HFF-Myc (cell line): ENCODE measurements around the gene IRGC.

Experiments
- DNase-seq: peaks from one replicate; pipeline ENCODE4 v3.0.0-alpha.2; 2011; ENCODE audit warnings: low read depth; ENCODE audit errors: extremely low read depth
- H3K4me3 ChIP-seq: replicated peaks from 2 replicates; pipeline ENCODE4 v1.5.1; 2011; ENCODE audit warnings: low read depth, mild to moderate bottlenecking, control low read depth, low read length
- TF ChIP-seq, protein P1 (sequence below): IDR thresholded peaks from 2 replicates; pipeline ENCODE4 v1.5.1; 2012; ENCODE audit warnings: mild to moderate bottlenecking, low read depth, low read length, control low read depth; ENCODE audit errors: missing control alignments

The IRGC gene

DNA sequence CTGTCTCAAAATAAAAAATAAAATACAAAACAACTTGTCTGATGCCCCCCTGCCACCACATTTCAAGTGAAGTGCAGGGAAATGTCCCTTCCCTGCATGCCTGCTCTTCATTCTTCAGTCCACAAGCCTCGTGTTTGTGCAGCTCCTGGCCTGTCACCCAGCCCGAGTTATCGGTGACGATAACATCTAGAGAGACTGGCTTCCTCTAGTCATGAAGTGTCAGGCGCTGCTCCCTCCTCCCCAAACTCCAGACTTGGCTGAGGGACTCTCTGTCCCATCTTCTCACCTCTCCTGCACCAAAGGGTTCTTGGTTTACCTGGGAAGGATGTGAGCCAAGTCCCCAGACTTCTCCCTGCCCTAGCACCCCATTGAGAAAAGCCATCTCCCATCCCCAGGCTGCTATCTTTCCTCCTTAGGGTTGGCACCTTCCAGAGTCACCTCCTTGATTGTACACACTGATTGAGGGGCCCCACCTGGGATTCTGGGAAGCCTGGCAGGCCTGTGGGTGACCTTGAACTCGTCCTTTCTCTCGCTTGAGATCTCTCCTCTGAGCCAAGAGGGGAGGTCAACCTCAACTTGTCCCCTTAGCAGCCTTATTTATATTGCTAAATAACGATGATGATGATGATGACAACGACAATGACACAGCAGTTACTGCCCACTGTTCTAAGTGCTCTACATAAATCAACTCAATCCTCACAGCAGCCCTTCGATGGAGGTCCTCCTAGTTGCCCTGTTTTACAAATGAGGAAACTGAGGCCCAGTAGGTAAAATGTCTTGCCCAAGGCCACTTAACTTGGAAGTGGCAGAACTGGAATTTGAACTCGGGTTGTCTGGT lies 32.8 kb upstream of the IRGC start:
- no peak overlapping the region for H3K4me3 ChIP-seq
- no peak for DNase-seq
- TF ChIP-seq, protein P1, sequence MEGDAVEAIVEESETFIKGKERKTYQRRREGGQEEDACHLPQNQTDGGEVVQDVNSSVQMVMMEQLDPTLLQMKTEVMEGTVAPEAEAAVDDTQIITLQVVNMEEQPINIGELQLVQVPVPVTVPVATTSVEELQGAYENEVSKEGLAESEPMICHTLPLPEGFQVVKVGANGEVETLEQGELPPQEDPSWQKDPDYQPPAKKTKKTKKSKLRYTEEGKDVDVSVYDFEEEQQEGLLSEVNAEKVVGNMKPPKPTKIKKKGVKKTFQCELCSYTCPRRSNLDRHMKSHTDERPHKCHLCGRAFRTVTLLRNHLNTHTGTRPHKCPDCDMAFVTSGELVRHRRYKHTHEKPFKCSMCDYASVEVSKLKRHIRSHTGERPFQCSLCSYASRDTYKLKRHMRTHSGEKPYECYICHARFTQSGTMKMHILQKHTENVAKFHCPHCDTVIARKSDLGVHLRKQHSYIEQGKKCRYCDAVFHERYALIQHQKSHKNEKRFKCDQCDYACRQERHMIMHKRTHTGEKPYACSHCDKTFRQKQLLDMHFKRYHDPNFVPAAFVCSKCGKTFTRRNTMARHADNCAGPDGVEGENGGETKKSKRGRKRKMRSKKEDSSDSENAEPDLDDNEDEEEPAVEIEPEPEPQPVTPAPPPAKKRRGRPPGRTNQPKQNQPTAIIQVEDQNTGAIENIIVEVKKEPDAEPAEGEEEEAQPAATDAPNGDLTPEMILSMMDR: no peak

DNA sequence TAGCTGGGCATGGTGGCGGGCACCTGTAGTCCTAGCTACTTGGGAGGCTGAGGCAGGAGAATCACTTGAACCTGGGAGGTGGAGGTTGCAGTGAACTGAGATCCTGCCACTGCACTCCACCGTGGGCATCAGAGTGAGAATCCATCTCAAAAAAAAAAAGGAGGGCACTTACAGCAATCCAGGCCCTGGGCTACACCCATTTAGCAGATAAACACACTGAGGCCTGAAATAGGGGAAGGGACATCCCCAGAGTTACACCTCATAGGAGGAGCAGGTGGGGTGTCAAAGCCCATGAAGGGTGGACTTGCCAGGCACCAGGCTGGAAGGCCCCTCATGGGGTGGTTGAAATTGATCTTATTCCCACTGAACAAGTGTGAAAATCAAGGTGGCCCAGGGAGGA lies 32.0 kb upstream of the IRGC start:
- no peak for DNase-seq
- no peak overlapping the region for H3K4me3 ChIP-seq
- TF ChIP-seq, protein P1: no peak

DNA sequence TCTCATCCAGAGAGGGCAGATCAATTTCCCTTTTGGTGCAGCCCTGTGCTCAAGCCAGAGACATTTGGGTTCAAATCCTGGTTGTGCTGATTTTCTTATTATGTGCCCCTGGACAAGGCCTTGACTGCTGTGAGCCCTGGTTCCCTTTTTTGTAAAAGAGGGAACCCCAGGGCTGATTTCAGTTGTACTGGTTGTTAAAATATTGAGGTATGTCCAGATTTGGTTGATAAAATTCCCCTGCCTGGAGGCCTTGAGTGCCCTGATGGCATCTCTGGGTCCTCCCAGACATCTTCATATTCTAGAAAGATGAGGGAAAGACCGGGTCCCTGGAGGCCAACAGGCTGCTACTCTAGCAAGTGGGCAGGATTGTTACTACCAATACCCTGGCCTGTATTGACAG lies 31.6 kb upstream of the IRGC start:
- H3K4me3 ChIP-seq: no peak overlapping the region
- TF ChIP-seq, protein P1: no peak
- no peak for DNase-seq

DNA sequence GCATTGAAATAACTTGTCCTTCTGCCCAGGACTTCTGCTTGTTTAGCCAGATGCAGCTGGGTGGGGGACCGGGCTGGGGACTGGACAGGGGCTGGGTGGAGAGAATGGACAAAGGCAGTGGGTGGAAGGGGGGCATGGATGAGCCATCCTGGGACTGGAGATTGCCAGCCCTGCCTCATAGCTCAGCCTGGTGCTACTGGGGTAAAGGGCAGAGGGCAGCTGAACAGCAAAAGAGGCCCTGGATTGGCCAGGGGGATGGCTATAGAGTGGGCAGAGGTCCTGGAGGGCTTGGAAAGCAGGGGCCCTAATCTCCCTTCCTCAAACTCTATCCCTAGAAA lies 28.2 kb upstream of the IRGC start:
- DNase-seq: no peak
- H3K4me3 ChIP-seq: no peak overlapping the region
- TF ChIP-seq, protein P1: no peak

DNA sequence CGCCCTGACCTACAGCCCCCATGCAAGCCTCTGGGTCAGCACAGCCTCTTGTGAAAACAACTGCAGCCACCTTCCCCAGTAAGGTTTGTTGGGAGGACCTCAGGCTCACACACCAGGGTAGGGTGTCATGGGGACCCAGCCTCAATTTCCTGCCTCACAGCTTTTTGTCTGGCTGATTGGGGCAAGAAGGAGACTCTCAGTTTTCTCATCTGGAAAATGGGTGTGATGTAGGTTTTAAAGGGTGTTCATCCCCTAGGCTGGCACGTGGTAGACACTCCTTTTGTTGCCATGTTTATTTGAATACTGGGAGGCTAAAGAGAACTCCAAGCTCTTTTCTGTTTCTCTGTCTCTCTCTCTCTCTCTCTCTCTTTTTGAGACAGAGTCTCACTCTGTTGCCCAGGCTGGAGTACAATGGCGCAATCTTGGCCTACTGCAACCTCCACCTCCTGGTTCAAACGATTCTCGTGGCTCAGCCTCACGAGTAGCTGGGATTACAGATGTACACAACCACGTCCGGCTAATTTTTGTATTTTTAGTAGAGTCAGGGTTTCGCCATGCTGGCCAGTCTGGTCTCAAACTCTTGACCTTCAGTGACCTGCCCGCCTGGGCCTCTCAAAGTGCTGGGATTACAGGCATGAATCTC lies 27.7 kb upstream of the IRGC start:
- TF ChIP-seq, protein P1: no peak
- DNase-seq: no peak
- H3K4me3 ChIP-seq: no peak overlapping the region

DNA sequence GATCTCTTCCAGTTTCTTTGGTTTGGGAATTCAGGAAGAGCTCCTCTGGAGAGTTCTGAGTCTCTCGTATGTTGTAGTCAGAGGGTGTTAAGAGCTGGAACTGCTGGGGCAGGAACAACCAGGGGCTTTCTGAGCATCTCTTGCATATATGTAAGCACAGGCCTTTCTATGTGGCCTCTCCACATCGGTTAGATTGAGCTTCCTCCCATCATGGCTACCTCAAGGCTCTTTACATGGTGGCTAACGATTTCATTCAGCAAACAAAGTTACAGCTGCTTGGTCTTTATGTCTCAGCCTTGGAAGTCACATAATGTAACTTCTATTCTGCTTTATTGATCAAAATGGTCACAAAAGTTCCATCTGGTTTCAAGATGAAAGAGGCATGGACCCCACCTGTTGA lies 25.4 kb upstream of the IRGC start:
- TF ChIP-seq, protein P1: no peak
- H3K4me3 ChIP-seq: no peak overlapping the region
- no peak for DNase-seq
